K562 (cell line): ENCODE data around the gene MTTP. TPM values are rescaled to one million over a fixed set of nuclear protein-coding genes. Genes with fewer than 3 reads are reported as not detected.

Experiments used
- ATAC-seq: fragments of 200-7000 bp; cut with Tn5 transposase; 3 replicates; pipeline ENCODE4 v1.9.1; 2020; ENCODE audit warnings: moderate library complexity
- BruUV-seq: library from RNA; stranded (reverse); fragments of 400-500 nt; replicated peaks from 2 replicates; lab custom pipeline; 2021; lab: Mats Ljungman, UMichigan
- CTCF ChIA-PET: fragments of 300-600 bp; formaldehyde crosslinking; extraction: SDS; loops from one replicate; lab custom pipeline; 2021; ENCODE audit warnings: low intra/inter-chr PET ratio; lab: Yijun Ruan, JAX
- POLR2A ChIA-PET: fragments of 300-600, 350-650 bp; sonication (Branson Sonifier 250); formaldehyde crosslinking; extraction: SDS; loops from one replicate; lab custom pipeline; 2021; ENCODE audit warnings: antibody characterized with exemption, inconsistent platforms; lab: Yijun Ruan, JAX
- DNase-seq, 4 experiments: peaks; one replicate each; pipeline versions ENCODE4 v3.0.0 to v3.0.0-alpha.2; 2011 to 2018; ENCODE audit warnings: low spot score in 3 of 4, mixed read lengths in 3 of 4; ENCODE audit errors: extremely low read depth in 1 of 4
- FAIRE-seq: peaks from 2 replicates; lab custom pipeline; 2011; peaks lifted over from hg19 to GRCh38; lab: Jason Lieb, UNC
- H2AFZ ChIP-seq: 2 replicates; pipeline ENCODE4 v1.6.0; 2011; ENCODE audit warnings: low read depth, low read length, control low read depth, inconsistent platforms
- H3K27ac ChIP-seq: fragments of 200-600 bp; 3 replicates; pipeline ENCODE4 v1.8.0; 2011; ENCODE audit warnings: low read depth, mild to moderate bottlenecking, control low read depth, inconsistent platforms, low read length, moderate library complexity, mixed read lengths; ENCODE audit errors: extremely low read depth
- H3K27me3 ChIP-seq, 2 experiments: fragments of 300-600 bp in 1 of 2; 2 replicates in 1 of 2; 3 replicates in 1 of 2; pipeline versions ENCODE4 v1.6.0 to v1.8.0; 2011; ENCODE audit warnings: inconsistent platforms in 2 of 2, low read length in 2 of 2, mild to moderate bottlenecking in 1 of 2, mixed read lengths in 1 of 2, moderate library complexity in 1 of 2; ENCODE audit not compliant: control insufficient read depth in 2 of 2, insufficient read depth in 2 of 2
- H3K36me3 ChIP-seq: fragments of 300-600 bp; 3 replicates; pipeline ENCODE4 v1.8.0; 2011; ENCODE audit warnings: mild to moderate bottlenecking, low read length, inconsistent platforms; ENCODE audit not compliant: control insufficient read depth, insufficient read depth
- H3K4me1 ChIP-seq, 2 experiments: fragments of 200-600 bp in 1 of 2; replicated peaks in 1 of 2; 2 replicates in 1 of 2; 3 replicates in 1 of 2; pipeline versions ENCODE4 v1.5.1 to v1.8.0; 2011; ENCODE audit warnings: inconsistent platforms in 2 of 2, low read length in 2 of 2, mild to moderate bottlenecking in 1 of 2, mixed read lengths in 1 of 2, moderate library complexity in 1 of 2; ENCODE audit not compliant: control insufficient read depth in 2 of 2, insufficient read depth in 2 of 2
- H3K4me2 ChIP-seq: 2 replicates; pipeline ENCODE4 v1.6.1; 2011; ENCODE audit warnings: low read length, control low read depth, inconsistent platforms, mixed read lengths; ENCODE audit not compliant: insufficient read depth
- H3K4me3 ChIP-seq: fragments of 200-600 bp; sonication (generic), shearing (Covaris generic); 2 replicates; pipeline ENCODE4 v1.5.1; 2016; ENCODE audit warnings: control low read depth, inconsistent platforms
- H3K79me2 ChIP-seq: fragments of 200-600 bp; 3 replicates; pipeline ENCODE4 v1.8.0; 2011; ENCODE audit warnings: low read length, inconsistent platforms; ENCODE audit not compliant: control insufficient read depth, insufficient read depth
- H3K9ac ChIP-seq, 2 experiments: 2 replicates each; pipeline versions ENCODE4 v1.6.0 to v1.6.1; 2011; ENCODE audit warnings: low read depth in 2 of 2, low read length in 2 of 2, control low read depth in 1 of 2, inconsistent platforms in 1 of 2, mild to moderate bottlenecking in 1 of 2, mixed read lengths in 1 of 2; ENCODE audit not compliant: insufficient read depth in 1 of 2
- H3K9me1 ChIP-seq: one replicate; pipeline ENCODE4 v1.6.0; 2011; ENCODE audit warnings: inconsistent platforms, mild to moderate bottlenecking, low read length, moderate library complexity; ENCODE audit not compliant: control insufficient read depth, insufficient read depth
- H3K9me3 ChIP-seq: replicated peaks from 2 replicates; pipeline ENCODE4 v1.5.1; 2011; ENCODE audit warnings: low read depth, low read length, inconsistent platforms; ENCODE audit not compliant: control insufficient read depth, insufficient read depth
- H4K20me1 ChIP-seq: replicated peaks from 2 replicates; pipeline ENCODE4 v1.6.1; 2011; ENCODE audit warnings: low read length, inconsistent platforms, mixed read lengths; ENCODE audit not compliant: control insufficient read depth, insufficient read depth
- CC2D1A ChIP-seq: fragments of 450-650 bp; IDR thresholded peaks from 2 replicates; pipeline ENCODE4 v1.6.1; 2017; ENCODE audit warnings: mild to moderate bottlenecking
- CXXC5 ChIP-seq: fragments of 250-450 bp; sonication (Bioruptor Pico); IDR thresholded peaks from 2 replicates; pipeline ENCODE4 v1.8.0; 2022; ENCODE audit warnings: inconsistent platforms, mild to moderate bottlenecking, moderate library complexity
- EP400 ChIP-seq: fragments of 450-650 bp; IDR thresholded peaks from 2 replicates; pipeline ENCODE4 v1.6.1; 2017; ENCODE audit warnings: antibody characterized with exemption, mild to moderate bottlenecking, moderate library complexity
- FIP1L1 ChIP-seq: fragments of 200-400 bp; formaldehyde crosslinking; IDR thresholded peaks from 2 replicates; pipeline ENCODE4 v1.6.1; 2018; ENCODE audit warnings: mild to moderate bottlenecking, low read depth, low read length; ENCODE audit not compliant: poor library complexity, severe bottlenecking
- MAFK ChIP-seq: IDR thresholded peaks from 2 replicates; pipeline ENCODE4 v1.6.1; 2011; ENCODE audit warnings: low read length, improper control_type of control experiment
- PCBP1 ChIP-seq: fragments of 200-400 bp; formaldehyde crosslinking; IDR thresholded peaks from 2 replicates; pipeline ENCODE4 v1.6.1; 2018; ENCODE audit warnings: mild to moderate bottlenecking, low read depth, low read length; ENCODE audit not compliant: poor library complexity, severe bottlenecking
- PRMT5 ChIP-seq: sonication (generic); formaldehyde crosslinking; IDR thresholded peaks from 2 replicates; pipeline ENCODE4 v1.5.0; 2020; ENCODE audit warnings: missing genetic modification reagents
- SMAD1 ChIP-seq: fragments of 150-350 bp; IDR thresholded peaks from 2 replicates; pipeline ENCODE4 v1.6.1; 2014; ENCODE audit warnings: low read length, low read depth; ENCODE audit not compliant: partially characterized antibody
- ZNF253 ChIP-seq: fragments of 250-450 bp; sonication (Bioruptor Pico); conservative IDR thresholded peaks from 2 replicates; pipeline ENCODE4 v1.6.1; 2021; ENCODE audit warnings: mild to moderate bottlenecking
- WGBS: fragments of 100-300 bp; shearing (Covaris generic); methylation state at CpG from one replicate; pipeline ENCODE4 v1.1.6; 2016; ENCODE audit warnings: low coverage, mixed read lengths; ENCODE audit not compliant: insufficient coverage; ENCODE audit errors: missing lambda C conversion rate; 5-methylcytosine and 5-hydroxymethylcytosine counted together
- in situ Hi-C: fragments of 300-500 bp; cut with MboI; formaldehyde crosslinking; loops from 4 replicates; pipeline ENCODE4 v1.15.0; 2018; ENCODE audit warnings: inconsistent platforms, mixed read lengths
- intact Hi-C: fragments of 100-400 bp; cut with micrococcal nuclease; formaldehyde crosslinking; loops from 2 replicates; pipeline ENCODE4 v1.14.2; 2022
- polyA plus RNA-seq, 8 experiments: library from polyadenylated mRNA; depleted of rRNA in 4 of 8; stranded (reverse) in 5 of 8; unstranded in 3 of 8; fragments of >200 nt; fragmentation: Nextera tagmentation in 2 of 8; fragmentation: Illumina TruSeq in 1 of 8; extraction: Ambion mirVana in 2 of 8; extraction: Trizol in 1 of 8; gene quantifications; 2 replicates each; pipeline versions ENCODE4 v1.2.1 to v1.2.3, GENCODE V29; 2011 to 2014; ENCODE audit warnings: inconsistent platforms in 1 of 8, missing spikeins in 1 of 8
- total RNA-seq, 7 experiments: library from RNA; depleted of rRNA in 6 of 7; stranded (reverse); fragments of >200 nt in 6 of 7; fragmentation: Illumina TruSeq in 2 of 7; extraction: Trizol in 2 of 7; gene quantifications; 2 replicates each; pipeline versions ENCODE4 v1.2.1 to v1.2.3, GENCODE V29; 2011 to 2021; ENCODE audit warnings: low replicate concordance in 1 of 7

MTTP gene
- total and polyA plus RNA-seq, 9 of the 15 experiments (the other 6 are each of a cell fraction or from before 2014, with no cell fraction given), result 0.01 to 0.29 (median 0.04) TPM; not detected in 2

- DNase-seq, result no peak
- Histone ChIP-seq H3K79me2 (no peaks in the 10 kb centered on the region), H3K27ac (no peak overlapping the region), H3K36me3 (no peaks in the 10 kb centered on the region), H3K9me1 (no peaks in the 10 kb centered on the region), H3K4me2 (no peak overlapping the region), H3K9ac (no peak overlapping the region), H3K9me3 (no peaks in the 10 kb centered on the region), H2AFZ (no peak overlapping the region), H4K20me1 (no peaks in the 10 kb centered on the region), H3K4me3 (no peak overlapping the region), H3K27me3 (peaks cover 17 to 37% of the 10 kb centered on the region in 2 experiments; a peak in 4 of 5 replicates), H3K4me1 (peaks cover 0 to 4% of the 10 kb centered on the region in 2 experiments; a peak in 1 of 5 replicates)
- BruUV-seq, result no TSS peak
- in situ Hi-C loops, result no loop called here
- FAIRE-seq, result no peak
- no peak for ATAC-seq
- intact Hi-C loops, result no loop called here
- TF ChIP-seq PRMT5, result no peak
- TF ChIP-seq EP400, result no peak
- TF ChIP-seq SMAD1, result no peak
- TF ChIP-seq ZNF253, result no peak
- no peak for TF ChIP-seq CXXC5 (CRISPR knock-in tag)
- no peak for TF ChIP-seq MAFK
- no peak for TF ChIP-seq FIP1L1
- TF ChIP-seq CC2D1A, result no peak
- TF ChIP-seq PCBP1, result no peak
- POLR2A ChIA-PET, result no interaction called here
- CTCF ChIA-PET, result no interaction called here
- 2% methylated on average over 4 of the region's 4 CpGs for WGBS
These were observed 72.4 kb downstream of the MTTP start for GRCh38 chr4:99647071-99647470.
